Colon (tissue), 2 donors: ENCODE data around the gene SLC25A48.

Experiments
- FAIRE-seq: peaks from 2 replicates; lab custom pipeline; 2012; peaks lifted over from hg19 to GRCh38; lab: Jason Lieb, UNC
- donor health status: control.
- donor health status: control.

Gene SLC25A48

DNA sequence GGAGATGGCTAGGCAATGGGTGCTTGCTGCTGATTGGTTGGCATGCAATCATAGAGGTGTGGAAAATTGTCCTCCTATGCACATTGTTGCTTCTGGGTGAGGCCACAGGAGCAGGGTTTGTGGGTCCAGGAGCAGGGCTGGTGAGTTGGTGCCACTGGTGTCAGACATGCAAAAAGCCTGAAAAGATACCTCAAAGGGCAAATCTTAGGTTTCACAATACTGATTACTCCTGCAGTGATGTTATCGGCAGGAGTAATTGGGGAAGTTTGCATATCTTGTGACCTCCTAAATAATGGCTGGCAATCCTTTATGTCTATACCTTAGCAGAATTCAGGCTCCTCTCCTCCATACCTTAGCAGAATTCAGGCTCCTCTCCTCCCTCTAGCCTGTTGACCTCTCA is 25.2 kb downstream of the SLC25A48 start:
- FAIRE-seq: no peak

DNA sequence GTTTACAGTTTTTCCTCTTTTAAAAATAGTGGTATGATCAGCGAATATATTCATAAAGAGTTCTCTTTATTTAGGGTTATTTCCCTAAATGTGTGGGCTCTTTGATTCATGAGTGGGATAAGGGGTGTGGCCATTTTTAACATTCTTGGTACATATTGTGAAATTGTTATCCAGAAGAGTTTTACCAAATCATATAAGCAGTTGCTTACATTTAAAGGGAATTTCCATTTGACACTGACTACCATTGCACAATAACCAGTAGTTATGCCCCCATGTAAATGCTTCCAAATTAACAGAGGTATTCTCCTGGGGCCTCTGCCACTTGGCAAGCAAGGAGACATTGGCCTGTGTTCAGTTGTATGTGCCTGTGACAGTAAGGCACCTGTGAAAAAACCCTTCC is 27.2 kb downstream of the SLC25A48 start:
- no peak for FAIRE-seq

DNA sequence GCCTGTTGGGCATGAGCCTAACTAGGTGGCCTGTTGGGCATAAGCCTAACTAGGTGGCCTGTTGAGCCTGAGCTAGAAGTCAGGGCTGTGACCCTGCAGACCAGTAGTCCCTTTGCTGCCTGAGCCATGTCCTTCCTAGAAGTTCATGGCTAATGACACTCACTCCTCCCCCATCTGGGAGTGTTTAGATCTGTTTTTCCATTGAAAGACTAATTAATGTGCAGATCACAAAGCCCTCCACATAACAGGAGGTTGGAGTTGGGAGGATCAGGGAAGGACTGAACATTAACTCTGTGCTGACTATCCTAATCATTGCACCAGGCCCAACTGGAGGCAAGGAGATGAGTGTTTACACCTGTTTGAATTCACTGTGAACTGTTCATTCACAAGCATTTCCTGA is 27.6 kb downstream of the SLC25A48 start:
- no peak for FAIRE-seq

DNA sequence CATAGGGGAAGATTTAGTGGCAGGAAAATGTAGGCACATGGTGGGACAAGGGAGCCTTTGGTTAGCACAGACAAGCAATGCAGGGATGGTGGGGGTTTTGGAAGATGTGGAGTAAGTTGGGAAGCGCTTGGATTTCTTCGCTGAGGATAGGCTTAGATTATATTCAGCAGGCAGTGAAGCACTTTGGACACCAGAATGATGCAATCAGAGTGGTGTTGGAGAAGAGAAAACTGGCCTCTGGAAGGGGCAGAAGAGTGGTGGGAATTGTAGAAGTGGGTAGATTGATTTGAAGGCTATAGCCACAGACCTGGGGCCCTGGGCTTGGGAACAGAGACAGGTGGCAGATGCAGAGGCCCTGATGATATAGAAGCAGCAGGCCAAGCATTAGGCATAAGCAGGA is 28.3 kb downstream of the SLC25A48 start:
- FAIRE-seq: no peak

DNA sequence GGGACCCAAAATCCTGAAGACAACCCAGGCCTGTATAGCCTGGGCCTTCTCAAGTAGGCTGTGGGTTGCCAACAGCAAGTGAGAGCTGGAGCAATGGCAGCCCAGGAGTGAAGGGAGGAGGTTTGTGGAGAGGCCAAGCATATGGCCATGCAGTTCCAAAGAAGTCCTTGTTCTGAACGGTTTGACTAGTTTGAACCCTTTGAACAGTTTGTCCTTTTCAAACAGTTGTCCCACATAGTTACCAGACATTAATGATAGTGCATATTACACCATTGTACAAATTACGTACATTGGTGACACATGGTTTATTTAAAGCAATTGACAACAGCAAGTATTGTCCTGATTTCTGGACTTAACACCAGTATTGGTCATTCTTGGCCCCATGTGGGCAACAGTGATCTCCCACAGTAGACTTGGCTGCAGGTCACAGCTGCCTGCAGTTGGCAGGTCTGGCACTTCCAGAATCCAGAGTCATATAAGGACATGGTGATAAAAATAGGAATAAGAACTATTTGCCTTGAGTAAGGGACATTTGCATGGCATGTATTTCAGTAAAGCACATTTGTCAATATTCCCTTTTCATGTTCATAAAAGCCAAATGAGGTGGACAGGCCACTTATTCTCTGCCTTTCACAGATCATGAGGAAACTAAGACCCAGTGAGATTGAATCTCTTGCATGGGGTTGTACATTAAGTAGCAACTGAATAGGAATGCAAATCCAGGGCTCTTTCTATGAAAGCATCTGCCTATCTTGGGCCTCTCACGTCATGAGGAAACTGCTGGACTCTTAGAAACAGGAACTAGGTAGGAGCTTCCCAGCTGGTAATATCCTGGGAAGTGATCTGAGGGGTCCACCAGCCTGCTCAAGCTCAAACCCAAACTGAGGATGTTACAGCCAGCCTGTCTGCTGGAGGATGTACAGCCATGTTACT is 30.3 kb downstream of the SLC25A48 start:
- FAIRE-seq: no peak

DNA sequence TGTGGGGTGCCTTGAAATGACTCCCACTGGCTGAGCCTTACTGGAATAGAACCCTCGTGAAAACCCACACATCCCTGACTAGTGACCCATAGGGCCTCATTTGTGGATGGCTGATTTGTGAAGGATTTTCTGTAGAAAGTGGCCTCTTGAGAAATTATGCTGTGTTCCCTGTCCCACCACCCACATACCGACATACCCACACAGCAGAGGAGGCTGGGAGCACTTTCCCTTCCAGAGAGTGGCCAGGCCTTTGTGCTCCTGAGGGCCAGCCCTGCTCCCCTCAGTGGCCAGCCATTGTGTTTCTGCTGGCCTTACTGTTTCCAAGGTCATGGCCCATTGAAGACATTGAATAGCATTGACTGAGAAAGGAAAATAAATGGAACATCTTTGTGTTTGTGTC is 31.6 kb downstream of the SLC25A48 start:
- FAIRE-seq: no peak

DNA sequence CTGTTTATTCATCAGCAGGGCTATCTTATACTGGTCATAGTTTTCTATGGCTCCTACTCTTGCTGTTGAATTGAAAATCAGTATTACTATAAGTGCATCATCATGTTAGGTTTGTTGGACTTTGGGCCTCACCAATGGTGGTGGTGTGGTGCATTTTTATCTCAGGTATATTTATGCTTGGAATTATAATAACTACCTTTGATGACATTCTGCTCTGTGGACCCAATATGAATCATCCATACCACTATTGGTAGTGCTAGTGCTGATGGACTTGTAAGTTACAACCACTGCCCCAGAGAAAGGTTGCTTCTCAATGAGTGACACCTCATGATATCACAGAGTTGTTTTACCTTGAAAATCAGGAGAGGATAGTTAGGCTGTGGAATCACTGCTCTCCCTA is 33.1 kb downstream of the SLC25A48 start:
- FAIRE-seq: no peak

DNA sequence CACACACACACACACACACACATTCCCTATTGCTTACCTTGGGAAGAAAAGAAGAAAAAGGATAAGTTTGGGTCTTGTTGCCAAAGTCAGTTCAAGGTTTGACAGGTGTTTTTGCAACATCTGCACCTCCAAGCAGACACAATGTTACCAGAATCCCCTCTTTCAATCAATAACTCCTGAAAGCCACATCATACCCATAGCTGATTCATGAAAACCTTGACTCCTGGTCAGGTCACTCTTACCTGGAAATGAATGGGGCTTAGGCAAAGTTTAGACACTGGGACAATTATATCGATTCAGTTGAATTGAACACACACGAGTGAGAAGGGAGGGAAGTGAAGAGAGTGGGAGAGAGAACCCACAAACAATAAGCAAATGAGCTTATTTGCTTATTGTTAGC is 34.2 kb downstream of the SLC25A48 start:
- no peak for FAIRE-seq

DNA sequence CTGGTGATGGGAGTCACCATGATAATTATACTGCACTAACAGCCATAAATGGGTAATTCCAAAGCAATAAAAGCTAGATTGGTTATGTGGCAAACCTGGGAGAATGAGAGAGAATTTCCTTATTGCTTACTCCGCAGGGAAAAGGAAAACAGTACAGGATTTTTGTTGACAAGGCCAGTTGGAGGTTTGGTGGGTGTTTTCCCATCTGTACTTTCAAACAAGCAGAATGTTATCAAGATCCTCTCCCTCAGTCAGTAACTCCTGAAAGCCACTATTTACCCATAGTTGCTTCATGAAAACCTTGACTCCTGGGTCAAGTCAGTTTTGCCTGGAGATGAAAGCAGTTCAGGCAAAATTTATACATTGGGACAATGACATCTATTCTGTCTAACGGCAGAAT is 34.8 kb downstream of the SLC25A48 start:
- FAIRE-seq: no peak

DNA sequence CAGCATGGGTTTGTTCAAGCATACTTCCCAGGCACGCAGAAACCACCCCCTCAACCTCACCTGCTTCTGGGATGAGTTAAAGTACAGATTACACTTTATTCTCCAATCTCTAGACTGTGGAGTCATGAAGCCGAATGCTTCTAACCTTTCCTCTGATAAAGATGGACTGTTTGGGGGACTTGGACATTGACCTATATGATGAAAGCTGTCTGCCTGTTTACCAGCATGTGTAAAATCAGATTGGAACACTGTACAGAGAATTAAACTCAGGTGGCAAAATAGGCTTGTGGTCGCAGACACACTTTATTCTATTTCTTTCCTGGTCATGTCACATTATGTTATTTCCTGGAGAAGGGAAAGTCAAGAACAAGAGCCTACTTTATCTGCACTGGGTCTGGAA is 35.5 kb downstream of the SLC25A48 start:
- FAIRE-seq: no peak

DNA sequence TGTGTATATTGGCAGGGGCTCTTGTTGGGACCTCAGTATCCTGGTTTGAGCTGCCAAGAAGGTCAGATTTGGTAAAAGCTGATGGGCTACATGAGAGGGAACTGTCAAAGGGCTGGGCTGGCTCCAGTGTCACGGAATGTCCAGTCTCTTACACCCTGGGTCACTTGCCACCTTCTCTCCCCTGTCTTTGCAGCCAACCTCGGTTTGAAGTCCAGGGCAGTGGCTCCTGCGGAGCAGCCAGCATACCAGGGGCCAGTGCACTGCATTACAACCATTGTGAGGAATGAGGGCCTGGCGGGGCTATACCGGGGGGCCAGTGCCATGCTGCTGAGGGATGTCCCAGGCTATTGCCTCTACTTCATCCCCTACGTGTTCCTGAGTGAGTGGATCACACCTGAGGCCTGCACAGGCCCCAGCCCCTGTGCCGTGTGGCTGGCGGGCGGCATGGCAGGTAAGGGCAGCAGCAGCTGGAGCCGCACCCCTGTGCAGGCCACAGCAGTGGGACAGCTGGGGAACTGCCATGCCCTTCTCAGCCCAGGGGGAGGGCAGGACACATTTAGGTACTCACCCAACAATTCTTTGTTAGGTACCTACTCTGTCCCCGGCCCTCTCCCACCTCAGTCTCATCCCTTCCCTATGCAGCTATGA is 36.9 kb downstream of the SLC25A48 start:
- no peak for FAIRE-seq

DNA sequence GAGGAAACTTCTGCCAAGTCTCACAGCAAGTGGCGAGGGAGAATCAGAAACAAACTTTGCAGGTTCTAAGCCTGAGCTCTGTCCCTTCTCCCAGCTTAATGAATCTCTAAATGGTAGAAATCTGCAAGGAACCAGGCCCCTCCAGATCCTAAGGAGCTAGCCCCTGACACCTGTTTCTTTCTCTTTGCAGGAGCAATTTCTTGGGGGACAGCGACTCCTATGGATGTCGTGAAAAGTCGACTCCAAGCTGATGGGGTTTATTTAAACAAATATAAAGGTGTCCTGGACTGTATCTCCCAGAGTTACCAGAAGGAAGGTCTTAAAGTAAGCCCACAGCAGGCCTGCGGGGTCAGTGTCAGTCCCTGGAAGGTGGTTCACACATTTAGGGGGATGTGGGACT is 39.4 kb downstream of the SLC25A48 start:
- no peak for FAIRE-seq

DNA sequence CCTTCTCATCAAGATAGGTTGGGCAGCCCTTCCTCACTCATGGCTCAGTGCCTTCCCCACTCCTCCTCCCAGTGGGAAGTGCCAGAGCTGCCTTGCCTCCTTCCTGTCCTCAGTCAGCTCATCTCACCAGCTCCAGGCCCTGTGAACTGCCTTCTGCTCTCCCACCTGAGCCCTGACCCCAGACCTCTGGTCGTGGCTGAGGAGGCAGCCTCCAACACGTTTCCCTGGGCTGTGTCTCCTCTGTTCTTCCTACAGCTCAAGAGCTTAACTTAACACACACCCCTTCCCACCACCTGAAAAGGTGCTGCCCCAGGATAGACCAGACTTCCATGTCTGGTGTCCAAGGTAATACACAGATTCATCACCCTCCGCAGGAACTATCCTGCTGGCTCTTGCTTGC is 40.0 kb downstream of the SLC25A48 start:
- no peak for FAIRE-seq

DNA sequence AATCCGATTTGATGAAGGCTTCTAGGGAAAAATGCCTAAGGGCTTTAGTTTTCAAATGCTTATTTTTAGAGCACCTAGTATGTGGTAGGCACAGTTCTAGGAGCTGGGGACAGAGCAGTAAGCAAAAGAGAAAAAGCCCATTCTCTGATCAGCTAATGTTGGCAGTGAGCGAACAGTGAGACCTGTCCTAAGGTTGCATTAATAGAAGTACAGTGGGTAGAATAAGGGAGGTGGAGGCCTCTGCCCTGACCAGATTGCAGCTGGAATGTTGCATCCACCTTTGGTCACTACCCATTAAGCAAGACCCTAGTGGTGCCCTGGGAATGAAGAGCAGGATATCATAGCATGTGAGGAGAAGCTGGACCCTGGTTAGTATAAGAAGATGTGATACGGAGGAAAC is 41.1 kb downstream of the SLC25A48 start:
- no peak for FAIRE-seq

DNA sequence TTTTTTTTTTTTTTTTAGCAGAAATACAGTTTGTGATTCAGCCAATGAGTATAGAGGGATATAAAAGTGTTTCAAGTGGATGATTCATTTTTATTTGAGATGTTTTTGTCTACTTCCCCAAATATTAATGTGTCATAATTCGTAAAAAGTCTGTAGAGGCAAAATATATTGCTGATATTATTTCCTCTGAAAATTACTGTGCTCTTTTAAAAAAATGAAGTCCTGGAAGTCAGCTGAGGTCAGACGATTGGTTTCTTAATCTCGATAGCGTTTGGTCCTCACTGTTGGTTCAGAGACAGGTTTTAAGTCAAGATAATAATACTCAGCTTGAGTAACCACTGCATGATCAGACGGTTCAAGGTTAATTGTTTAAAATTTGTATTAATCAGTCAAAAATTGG is 41.7 kb downstream of the SLC25A48 start:
- no peak for FAIRE-seq

DNA sequence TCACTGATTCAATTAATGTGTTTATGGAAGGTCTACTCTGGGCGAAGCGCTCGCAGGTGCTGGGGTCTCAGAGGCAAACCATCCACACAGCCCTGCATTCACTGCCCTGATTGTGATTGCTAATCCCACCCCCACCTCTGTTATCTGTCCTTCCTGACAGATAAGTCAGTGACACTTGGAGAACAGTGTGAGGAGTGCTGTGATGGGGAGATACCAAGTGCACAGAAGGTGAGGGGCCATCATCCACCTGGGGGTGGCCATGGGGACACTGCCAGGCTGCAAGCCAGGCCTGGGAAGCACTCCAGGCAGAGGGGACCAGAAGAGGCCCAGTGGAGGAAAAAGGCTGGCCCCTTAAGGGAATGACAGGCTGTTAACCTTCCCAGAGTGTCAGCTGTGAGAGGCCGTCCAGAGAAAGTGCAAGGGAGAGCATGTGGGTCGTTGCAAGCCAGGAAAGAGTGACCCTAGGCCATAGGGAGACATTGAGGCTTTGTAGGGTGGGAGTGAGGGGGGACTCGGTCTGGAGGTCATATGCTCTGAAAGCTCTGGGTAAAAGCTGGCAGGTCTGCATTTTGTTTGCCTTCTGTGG is 43.2 kb downstream of the SLC25A48 start:
- FAIRE-seq: no peak

DNA sequence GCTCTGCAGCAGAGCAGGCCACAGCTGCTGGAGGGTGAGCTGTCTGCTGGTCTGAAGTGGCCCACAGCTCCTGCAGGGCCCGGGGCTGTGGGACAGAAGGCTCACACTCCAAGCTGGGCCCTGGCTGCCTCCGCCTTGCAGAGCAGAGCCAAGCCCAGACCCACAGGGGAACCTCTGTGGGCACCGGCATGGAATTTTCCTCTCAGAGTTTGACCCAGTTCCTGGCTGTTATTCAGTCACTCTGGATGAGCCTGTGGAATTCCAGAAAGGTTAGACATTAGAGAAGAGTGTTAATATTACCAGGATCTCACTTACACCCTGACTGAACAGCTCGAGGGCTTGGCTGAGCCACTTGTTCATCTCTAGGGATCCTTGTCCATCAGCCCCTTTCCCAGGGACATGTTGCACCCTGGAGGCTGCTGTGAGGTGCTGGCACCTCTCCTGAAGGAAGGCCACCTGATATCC is 43.7 kb downstream of the SLC25A48 start:
- no peak for FAIRE-seq

DNA sequence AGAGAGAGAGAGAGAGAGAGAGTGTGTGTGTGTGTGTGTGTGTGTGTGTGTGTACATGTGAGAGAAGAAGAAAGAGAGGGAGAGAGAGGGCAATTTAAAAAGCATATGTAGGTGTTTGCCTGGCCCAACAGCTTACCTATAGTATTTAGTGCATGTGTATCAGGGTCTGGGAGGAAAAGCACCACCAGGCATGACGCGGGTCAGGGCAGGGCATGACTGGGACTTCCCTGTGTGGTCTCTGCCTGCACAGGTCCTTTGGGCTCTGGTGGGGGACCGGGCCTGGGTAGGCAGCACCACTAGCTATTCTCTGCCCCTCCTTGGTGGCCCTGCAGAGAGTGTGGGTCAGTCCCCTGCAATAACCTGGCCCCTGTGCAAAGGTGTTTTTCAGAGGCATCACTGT is 45.1 kb downstream of the SLC25A48 start:
- FAIRE-seq: no peak

DNA sequence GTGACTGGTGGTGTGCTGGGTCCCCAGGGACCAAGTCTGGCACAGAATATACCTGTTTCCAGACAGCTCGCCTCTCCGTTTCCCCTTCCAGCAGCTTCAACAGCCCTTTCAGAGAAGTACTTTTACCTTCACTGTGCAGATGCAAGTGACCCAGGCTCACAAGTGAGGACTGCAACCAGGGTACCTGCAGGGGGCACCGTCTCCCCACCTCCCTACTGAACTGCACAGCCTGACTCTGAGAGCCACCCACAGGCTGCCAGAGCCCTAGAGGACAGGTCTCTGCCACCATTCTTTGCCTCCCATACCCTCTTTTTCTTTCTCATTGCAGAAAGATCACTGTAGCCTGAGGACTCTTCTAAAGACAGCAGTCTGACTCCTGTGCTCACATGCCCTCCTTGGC is 45.8 kb downstream of the SLC25A48 start:
- no peak for FAIRE-seq

DNA sequence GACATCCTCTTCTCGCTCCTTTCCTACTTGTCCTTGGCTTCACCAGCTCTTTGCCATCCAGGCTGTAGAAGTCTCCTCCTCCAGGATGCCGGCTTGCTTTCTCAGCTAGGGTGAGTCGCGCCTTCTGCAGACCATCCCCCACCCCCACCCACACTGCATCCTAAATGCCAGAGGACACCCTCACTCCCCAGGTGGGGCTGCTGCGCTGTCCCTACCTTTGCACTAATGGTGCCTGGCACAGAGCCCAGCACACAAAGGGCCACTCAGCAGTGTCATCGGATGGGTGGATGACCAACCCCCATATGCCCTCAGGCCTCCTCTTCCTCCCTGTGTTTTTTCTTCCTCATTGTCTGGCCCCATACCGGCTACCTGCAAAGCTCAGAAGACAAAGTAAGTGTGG is 46.3 kb downstream of the SLC25A48 start:
- FAIRE-seq: no peak

DNA sequence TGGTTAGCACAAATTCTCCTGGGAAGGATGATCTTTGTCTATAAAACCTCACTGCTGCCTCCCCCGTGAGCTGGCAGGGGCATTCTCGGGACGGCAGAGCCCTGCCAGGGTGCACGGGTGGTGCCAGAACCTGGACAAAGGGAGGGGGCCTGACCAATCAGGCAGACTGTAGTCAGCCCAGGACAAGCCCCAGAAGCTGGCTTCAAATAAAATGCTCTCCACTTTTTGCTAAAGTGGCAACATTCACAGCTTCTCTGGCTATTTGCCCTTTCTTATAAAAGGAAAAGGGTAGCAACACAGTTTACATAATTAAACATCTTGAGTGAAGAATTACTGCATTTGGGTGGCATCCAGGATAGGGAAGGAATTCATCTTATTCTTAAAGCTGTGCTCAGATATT is 46.8 kb downstream of the SLC25A48 start:
- FAIRE-seq: no peak

DNA sequence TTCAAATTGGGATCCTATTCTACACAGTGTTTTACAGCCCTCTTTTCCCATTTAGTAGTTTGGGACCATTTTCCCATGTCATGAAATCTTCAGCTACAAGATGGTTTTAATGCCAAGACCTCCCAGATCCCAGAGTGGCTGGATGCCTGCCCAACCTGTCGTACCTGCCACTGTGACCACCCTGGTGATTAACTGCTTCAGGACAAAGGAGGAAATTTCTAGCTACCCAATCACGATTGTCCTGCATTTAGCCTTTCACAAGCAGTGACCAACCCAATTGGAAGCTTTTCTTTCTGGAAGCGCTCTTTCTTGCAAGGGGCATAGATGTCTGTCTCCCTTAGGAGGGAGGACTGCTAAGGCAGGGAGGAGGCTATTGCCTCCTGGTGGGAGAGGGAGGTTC is 47.4 kb downstream of the SLC25A48 start:
- no peak for FAIRE-seq

DNA sequence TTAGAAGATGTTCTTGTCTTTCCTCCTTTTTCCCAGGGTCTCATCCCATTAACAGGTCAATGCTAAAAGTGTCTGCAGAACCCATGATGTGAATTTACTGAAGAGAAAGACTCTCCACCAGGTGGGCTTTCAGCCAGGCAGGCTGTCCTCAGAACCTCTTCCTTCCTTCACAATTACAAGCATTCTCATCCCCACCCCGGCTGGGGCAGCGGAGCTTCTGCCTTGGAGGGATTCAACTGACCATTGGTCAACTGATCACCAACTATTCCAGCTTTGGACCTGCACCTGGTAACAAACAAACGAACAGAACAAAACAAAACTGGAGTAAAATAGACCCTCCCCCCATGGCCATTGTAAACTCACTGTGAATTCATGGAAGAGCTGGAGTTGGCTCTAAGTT is 48.6 kb downstream of the SLC25A48 start:
- FAIRE-seq: no peak
